Measurements from ENCODE around the gene TRIM9. TPM values are rescaled to one million over a fixed set of nuclear protein-coding genes. Genes with fewer than 3 reads are reported as not detected.
A peak's percentile ranks its signal among the peaks of the same experiment; 100 is the strongest.

Gene TRIM9
- total RNA-seq, 2 donors from 2014 or later = 0.78 to 9.2 TPM

DNA sequence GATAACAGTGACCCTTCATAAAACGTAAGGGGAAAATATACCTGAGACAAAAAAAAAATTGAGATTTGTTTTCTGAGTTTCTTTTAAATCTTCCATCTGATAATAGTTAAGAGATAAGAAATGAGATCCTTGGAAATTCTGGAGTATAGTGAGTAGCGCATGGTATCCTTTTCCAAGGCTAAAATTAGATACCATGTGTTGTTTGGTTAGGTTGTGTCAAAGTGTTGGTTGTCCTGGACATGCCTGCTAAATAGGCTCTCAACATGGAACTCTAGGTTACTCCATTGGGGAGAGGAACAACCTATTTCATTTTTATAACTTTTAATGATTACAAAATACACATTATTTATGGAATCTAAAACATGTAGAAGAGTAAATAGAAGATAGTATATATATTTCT lies 165.4 kb downstream of the TRIM9 start:
- ATAC-seq = no peak
- no peaks in the 10 kb centered on the region for H3K9me3 ChIP-seq
- no peak overlapping the region for H3K4me3 ChIP-seq
- DNase-seq = no peak
- H3K4me1 ChIP-seq = no peaks in the 10 kb centered on the region
- intact Hi-C loops (cut with DNase I) = no loop called here
- no peak overlapping the region for H3K27ac ChIP-seq
- no peaks in the 10 kb centered on the region for H3K27me3 ChIP-seq
- WGBS, 2 donors = 80 to 94% methylated on average over 2 of the region's 2 CpGs
- H3K36me3 ChIP-seq (replicated peaks in 1 of 2; ENCODE audit: insufficient read depth in 1 of 2, low read depth in 2 of 2) = no peaks in the 10 kb centered on the region
- TF ChIP-seq, protein P1, sequence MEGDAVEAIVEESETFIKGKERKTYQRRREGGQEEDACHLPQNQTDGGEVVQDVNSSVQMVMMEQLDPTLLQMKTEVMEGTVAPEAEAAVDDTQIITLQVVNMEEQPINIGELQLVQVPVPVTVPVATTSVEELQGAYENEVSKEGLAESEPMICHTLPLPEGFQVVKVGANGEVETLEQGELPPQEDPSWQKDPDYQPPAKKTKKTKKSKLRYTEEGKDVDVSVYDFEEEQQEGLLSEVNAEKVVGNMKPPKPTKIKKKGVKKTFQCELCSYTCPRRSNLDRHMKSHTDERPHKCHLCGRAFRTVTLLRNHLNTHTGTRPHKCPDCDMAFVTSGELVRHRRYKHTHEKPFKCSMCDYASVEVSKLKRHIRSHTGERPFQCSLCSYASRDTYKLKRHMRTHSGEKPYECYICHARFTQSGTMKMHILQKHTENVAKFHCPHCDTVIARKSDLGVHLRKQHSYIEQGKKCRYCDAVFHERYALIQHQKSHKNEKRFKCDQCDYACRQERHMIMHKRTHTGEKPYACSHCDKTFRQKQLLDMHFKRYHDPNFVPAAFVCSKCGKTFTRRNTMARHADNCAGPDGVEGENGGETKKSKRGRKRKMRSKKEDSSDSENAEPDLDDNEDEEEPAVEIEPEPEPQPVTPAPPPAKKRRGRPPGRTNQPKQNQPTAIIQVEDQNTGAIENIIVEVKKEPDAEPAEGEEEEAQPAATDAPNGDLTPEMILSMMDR (IDR thresholded peaks at IDR 0.05) = no peak
- TF ChIP-seq POLR2A (IDR thresholded peaks at IDR 0.05) = no peak

DNA sequence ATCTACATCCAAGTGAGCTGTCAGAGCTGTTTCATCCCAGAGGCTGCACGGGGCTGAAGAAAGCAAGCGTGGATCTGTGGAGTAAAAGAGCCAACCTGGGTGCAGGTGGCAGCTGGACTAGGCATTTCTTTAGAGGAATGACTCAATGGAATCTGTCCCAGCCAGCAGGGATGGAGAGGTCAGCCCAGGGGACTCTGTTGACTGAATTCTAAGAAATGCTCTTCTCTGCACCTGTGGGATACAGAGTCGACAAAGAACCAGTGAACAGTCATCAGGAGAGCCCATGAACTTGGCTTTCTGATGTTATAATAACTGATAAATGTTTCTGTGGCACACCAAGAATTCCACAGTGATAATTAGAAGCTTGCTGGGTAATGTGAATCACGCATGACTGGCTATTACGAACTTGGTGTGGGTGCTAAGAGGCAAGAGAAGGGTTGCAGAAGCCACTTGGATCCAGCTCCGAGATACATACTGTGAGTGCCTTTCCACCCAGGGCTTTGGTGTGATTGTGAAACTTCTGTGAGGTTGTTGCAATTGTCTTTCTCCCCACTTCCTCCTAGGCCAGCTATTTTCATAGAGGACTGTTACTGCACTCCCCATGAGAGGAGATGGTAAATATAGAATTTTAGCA lies 166.8 kb downstream of the TRIM9 start:
- TF ChIP-seq POLR2A (IDR thresholded peaks at IDR 0.05) = no peak
- TF ChIP-seq, protein P1 (IDR thresholded peaks at IDR 0.05) = no peak
- no peaks in the 10 kb centered on the region for H3K9me3 ChIP-seq
- H3K27ac ChIP-seq = peak overlapping the region in 1 of 4 donors; percentile 46
- no peaks in the 10 kb centered on the region for H3K36me3 ChIP-seq (replicated peaks in 1 of 2; ENCODE audit: insufficient read depth in 1 of 2, low read depth in 2 of 2)
- H3K4me1 ChIP-seq = no peaks in the 10 kb centered on the region
- no peaks in the 10 kb centered on the region for H3K27me3 ChIP-seq
- no peak for ATAC-seq
- DNase-seq = peak in 1 of 4 donors; percentile 64
- 83 to 85% methylated on average over 6 of the region's 6 CpGs for WGBS, 2 donors
- intact Hi-C loops (cut with DNase I) = no loop called here
- H3K4me3 ChIP-seq = no peak overlapping the region

DNA sequence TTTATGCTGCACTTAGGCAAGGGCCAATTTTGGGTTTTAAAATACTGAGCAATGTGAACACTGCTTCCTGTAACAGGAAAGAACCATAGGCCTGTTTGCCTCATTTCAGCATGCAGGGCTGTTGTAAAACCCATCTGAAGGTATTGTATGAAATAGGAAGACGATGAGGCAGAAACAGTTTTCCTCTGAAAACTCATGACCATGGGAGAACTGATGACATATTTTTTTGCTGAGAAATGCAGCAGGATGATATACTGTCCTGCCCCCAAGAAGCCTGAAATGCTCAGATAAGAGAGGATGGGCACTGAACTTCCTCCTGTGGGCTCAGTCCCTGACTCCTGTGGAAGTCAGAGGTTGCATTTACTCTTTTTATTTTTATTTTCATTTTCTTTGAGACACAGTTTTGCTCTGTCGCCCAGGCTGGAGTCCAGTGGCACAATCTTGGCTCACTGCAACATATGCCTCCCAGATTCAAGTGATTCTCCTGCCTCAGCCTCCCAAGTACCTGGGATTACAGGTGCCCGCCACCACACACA lies 168.0 kb downstream of the TRIM9 start:
- Histone ChIP-seq H3K9me3 (no peaks in the 10 kb centered on the region), H3K27ac (no peak overlapping the region), H3K27me3 (no peaks in the 10 kb centered on the region), H3K4me3 (no peak overlapping the region), H3K4me1 (no peaks in the 10 kb centered on the region), H3K36me3 (replicated peaks in 1 of 2; ENCODE audit: insufficient read depth in 1 of 2, low read depth in 2 of 2) (no peaks in the 10 kb centered on the region)
- intact Hi-C loops (cut with DNase I) = no loop called here
- DNase-seq (peak in 1 of 4 donors; percentile 22), ATAC-seq (no peak)
- 83 to 91% methylated on average over 3 of the region's 3 CpGs for WGBS, 2 donors
- TF ChIP-seq, protein P1 (IDR thresholded peaks at IDR 0.05) = no peak
- no peak for TF ChIP-seq POLR2A (IDR thresholded peaks at IDR 0.05)

Other genes starting within 250 kb of the TRIM9 start
- not detected for gene ABHD12B, start 223.1 kb downstream of the TRIM9 start, total RNA-seq
- 10 to 100 TPM; 11.5 to 11.9 TPM for gene PYGL, start 150.6 kb downstream of the TRIM9 start, total RNA-seq
- 10 to 100 TPM; 15.5 to 17.9 TPM for gene TMX1, start 145.1 kb upstream of the TRIM9 start, total RNA-seq